HG03378 (cell line): ENCODE data around the gene NRAP.

Experiments
- ATAC-seq: cut with Tn5 transposase; IDR thresholded peaks from one replicate; pipeline ENCODE4 v1.9.1; 2021; ENCODE audit warnings: mild to moderate bottlenecking, moderate library complexity; ENCODE audit not compliant: unreplicated experiment

NRAP gene

DNA sequence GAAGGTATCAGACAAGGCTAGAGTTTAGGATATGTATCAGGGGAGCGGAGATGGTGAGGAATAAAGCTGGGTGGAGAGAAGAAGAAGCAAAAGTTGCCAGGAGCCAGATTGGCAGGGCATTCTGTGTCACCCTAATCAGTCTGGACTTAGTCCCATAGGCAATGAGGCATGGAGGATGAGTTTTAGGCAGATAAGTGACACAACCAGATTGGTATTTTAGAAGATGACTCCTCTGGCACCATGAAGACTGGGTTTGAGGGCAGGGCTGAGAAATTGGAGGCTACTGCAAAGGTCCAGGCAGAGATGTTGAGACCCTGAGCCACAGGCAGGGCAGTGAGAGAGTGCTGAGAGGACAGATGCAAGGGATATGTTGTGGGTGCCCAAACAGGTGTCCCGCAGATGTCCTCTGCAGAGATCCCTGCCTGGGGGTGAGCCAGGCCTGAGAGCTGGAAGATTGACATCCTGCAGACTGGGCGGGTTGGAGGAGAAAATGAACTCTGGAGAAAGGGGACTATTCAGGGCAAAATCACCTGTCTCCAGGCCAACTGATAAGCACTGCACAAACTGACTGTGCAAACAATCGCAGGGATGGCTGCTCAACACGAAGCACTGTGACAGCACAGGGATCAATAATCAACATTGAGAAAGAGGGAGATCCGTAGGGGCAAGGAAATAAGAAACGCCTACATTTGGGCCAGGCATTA, 122.8 kb downstream of the NRAP start:
- no peak for ATAC-seq

- ATAC-seq: no peak
These were observed 124.1 kb downstream of the NRAP start for GRCh38 chr10:113539789-113540188.
